GM19099 (cell line): ENCODE measurements around the gene RAB17.

ENCODE experiments used
- POLR2A ChIP-seq: IDR thresholded peaks from 3 replicates; pipeline ENCODE4 v1.6.1; 2011; ENCODE audit warnings: low read depth; ENCODE audit not compliant: insufficient read length; ENCODE audit errors: extremely low read depth

RAB17 gene

DNA sequence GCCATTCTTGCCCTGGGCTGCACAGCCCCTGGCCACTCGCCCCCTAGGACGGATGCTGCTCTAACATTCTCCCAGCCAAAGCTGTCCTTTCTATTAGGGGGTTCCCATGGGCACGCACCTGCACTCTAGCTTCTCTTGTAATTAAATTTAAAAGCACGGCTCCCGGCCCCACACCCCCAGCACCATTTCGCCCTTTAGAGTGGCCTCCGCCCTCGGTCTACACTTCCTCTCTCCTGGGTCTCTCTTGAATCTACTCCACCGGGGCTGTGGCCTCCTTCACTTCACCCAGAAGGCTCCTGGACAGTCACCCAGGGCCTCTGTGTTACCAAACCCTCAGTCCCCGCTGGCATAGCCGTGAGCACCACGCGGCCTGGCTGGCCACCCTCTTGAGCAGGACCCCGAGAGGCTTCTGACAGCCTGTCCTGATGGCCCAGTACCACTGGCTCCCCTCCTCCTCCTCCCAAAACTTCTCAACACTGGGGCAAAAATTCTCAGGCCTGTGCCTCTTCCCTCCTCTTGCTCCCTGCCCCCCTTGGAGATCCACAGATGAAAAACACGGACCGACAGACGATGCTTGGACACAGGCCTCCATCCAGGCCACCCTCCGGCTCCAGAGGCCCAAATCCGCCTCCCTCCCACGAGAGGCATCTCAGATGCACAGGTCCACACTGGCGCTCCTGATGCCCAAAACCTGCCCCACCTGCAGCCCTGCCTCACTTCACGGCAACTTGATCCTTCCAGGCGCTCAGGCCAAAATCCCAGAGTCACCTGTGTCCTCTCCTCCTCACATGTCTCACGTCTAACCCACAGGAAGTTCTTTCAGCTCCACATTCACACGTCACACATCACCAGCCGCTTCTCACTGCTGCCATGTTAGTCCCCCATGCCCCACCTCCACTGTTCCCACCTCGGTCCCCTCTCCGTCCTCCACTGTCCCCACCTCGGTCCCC, 6.9 kb upstream of the RAB17 start:
- no peak for TF ChIP-seq POLR2A

DNA sequence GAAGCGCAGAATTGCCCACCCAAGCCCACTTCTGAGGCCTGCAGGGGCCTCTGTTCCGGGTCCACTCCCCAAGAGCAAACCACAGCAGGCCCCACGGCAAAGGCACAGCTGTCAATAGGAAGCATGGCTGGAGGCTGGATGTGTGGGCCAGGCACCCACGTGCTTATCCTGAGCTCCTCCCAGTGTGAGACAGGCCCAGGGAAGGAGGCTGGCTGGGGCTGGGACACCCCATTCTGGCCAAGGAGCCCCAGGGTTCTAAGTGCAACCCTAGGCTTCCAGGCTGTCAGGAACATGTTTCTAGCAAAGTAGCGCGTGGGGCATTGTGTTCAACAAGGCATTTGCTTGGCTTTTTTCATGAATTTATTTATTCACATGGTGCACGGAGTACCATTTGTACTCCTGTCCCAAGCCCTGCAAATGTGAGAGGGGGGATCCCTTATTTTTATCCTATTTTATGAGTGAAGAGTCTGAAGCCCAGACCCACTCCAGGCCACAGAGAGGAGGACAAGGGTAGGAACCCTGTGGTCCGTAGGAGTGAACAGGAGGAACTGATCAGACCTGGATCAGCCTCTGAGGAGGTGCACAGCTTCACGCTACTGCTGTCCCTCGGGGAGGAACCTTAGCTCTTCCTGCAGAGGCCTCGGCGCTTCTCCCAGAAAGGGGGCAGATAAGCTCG, 6.1 kb upstream of the RAB17 start:
- TF ChIP-seq POLR2A = no peak

DNA sequence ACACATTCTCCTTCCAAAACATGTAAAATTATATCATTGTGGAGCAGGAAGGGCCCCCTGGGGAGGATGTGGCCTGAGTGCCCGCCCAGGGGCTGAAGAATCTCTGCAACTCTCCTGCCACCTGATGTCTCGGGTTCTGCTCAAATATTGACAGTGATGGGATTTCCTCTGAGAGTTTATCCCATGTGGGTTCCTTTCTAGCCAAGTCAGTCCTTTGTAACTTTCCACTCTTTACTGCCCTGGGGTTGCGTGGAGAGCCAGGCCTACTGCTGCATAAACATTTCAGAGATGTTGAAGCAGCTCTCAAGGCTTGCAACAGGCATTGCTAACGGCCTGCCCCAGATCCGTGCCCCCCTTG, 4.0 kb upstream of the RAB17 start:
- TF ChIP-seq POLR2A = no peak

DNA sequence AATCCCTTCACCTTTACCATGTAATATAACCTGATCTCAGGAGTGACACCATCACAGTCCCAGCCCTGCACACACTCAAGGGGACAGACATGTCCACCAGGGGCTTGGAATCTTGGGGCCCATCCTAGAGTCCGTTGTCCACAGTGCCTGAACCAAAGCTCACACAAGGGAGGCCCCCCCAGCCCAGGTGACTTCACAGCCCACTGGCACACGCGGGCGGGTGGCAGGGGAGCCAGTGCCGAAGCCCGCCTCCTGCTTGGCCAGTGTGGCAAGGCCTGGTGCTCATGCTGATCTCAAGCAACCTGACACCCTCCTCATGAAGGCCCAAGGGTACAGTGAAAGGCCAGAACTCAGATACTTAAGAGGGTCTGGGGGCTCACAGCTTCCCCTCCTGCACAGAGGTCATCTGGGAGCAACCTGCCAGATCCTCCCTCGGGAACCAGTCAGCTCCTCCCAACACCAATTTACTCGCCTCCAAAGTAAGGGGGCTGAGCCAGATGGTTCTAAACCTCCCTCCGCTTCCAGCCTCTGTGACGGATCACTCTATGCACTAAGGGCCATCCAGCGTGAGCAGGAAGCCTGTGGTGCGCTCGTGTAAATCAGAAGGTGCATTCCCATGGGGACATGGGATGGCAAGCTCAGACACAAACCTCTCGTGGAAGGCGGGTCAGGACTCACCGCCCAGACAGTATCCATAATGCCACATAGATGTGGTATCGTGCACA, 3.2 kb upstream of the RAB17 start:
- no peak for TF ChIP-seq POLR2A

DNA sequence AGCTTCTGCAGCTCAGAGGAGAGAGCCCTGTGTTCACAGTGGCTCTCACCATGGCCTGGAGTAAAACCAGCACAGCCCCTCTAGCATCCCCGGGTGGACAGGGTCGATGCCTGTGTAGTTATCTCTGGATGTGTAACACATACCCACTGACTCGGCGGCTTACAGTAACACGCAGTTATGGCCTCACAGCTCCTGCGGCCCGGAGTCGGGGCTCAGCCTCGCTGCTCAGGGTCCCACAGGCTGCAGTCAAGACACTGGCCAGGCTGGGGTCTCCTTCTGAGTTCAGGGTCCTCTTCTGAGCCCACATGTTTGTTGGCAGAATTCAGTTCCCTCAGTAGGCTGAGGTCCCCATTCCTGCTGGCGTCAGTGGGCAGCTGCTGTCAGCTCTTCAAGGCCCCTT, 2.5 kb upstream of the RAB17 start:
- TF ChIP-seq POLR2A = no peak

DNA sequence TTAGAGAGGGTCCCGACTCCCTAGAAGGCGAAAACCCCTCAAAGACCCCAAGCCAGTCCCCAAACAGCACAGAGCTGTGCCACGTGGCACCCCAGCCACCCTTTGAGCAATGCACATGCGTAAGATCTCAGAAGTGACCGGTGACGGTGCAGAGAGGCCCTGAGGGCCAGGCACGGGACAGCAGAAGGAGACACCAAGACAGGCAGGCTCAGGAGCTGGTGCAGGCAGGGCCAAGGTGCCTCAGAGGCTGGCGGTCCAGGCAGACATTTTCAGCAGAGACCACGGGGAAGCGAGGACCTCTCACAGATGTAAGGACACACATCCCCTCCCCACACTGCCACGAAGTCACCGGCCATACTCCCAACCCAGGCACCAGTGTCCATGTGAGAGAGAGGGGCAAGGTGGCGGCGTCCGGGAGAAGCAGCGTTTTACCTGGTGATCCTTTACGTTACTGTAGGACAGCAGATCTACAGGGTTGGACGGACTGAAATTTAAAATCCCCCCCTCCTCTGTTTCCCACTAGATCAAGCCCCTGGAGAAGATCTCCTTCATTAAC, 2.0 kb upstream of the RAB17 start:
- no peak for TF ChIP-seq POLR2A

DNA sequence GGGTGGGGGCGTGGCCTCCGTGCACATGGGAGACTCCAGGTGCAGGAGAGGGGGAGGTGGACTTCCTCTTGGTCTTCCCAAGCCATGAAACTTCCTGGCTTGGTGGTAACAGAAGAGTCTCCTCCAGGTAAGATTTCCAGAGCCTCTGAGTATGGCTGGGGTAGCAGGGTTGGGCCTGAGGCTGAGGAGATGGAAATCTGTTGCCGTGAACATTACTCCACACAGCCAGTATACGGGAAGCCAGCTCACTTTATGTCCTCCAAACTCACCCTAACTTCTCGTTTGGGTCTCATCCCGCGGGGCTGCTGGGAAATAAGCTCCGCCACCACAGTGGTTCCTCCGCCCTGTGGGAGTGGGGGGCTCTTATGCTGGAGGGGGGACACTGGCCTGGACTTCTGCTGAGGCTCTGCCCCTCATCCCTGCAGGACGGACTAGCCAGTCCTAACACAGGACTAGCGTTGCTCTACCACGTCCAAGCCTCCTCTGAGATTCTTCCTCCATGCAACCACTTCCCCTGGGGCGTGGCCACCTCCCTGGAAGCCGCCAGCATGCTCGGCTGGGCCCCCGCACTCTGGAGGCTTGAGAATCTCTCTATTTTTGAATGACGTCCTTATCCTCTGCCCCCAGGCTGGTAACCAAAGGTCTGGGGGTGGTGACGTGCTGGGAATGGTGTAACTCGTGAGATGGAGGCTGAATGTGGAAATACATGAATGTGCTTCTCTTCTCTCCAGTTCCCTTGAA, 777 bp upstream of the RAB17 start:
- no peak for TF ChIP-seq POLR2A

DNA sequence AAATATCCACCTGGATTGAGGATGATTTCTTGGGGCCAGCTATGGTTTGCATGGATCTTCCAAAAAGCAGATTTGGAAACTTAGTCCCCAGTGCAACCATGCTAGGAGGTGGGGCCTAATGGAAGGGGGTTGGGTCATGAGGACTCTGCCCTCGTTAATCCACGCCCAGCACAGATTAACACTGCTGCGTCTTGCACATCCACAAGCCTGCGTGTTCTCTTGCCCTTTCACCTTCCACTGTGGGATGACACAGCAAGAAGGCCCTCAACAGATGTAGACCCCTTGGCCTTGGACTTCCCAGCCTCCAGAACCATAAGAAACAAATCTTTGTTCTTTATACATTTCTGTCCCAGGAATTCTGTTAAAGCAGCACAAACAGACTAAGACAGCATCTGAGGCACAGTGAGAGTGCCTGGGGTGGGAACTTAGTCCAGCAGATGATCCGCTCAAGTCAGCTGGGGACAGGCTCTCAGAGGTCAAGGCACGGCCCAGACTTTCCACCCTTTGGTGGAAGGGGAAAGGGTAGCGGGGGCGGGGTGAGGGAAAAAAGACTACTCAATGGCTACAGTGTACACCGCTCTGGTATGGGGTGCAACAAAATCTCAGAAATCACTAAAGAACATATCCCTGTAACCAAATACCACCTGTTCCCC, 2.4 kb downstream of the RAB17 start:
- TF ChIP-seq POLR2A = no peak

DNA sequence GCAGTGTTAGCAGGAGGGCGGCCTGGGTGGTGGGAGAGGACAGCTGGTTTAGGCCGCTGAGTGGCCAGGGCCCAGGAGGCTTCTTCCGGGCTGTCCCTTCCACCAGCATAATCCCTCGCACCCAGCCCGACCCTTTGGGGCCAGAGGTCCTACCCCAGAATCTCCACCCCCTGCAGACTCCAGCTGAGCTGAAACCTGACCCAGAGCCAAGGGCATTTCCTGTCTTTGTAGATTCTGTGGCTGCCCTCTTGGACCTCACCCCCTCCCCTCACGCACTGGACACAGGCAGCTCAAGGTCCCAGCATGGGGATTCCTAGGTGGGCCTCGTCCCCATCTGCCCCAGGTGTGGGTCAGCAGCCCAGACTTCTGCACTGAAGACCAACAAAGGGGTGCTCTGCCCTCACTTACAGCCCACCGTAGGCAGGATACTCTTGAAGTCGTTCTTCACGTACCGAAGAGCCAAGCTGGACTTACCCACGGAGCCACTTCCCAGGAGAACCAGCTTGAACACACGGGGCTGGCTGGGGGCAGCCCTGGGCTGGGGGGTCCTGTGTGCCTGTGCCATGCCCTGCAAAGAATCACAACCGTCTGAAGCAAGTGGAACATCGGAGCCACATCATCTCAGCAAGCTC, 4.8 kb downstream of the RAB17 start:
- TF ChIP-seq POLR2A = no peak

DNA sequence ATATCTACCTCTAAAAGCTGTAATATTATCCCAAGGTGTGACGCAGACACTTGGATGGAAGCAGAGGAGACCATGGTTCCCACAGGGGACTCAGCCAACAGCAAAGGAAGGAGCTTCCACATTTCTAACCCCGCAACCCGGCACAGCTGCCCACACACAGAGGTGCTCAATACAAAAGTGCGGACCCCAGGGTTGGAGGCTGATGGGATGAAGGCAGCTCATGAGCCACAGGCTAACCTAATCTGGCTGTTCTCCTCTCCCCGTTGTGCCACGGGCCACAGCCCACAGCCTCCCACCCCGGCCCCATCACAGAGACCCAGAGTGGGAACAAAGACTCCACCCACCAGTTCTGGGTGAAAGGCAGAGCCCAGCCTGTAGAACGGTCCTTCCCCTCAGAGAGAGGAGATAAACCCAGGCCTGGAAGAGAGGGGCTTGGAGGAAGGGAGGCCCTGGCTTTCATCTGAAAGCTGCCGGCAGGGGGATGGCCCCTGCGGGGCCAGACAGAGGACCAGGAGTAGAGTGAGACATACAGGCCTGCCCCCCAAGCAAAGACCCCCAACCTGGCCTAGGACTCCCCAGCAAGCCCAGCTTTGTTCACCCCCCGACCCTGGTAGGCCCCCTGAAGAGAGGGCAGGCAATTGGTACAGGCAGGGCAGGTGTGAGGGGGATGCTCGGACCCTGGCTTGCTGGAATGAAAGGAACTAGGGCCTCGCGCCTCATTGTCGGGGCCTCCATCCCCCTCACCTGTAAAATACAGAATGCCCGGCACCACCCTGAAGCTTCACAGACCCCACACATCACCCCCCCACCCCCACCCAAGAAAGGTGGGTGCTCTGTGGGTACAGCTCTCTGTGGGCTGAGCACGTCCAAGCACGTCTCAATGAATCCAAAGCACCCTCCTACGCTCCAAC, 6.9 kb downstream of the RAB17 start:
- TF ChIP-seq POLR2A = no peak

DNA sequence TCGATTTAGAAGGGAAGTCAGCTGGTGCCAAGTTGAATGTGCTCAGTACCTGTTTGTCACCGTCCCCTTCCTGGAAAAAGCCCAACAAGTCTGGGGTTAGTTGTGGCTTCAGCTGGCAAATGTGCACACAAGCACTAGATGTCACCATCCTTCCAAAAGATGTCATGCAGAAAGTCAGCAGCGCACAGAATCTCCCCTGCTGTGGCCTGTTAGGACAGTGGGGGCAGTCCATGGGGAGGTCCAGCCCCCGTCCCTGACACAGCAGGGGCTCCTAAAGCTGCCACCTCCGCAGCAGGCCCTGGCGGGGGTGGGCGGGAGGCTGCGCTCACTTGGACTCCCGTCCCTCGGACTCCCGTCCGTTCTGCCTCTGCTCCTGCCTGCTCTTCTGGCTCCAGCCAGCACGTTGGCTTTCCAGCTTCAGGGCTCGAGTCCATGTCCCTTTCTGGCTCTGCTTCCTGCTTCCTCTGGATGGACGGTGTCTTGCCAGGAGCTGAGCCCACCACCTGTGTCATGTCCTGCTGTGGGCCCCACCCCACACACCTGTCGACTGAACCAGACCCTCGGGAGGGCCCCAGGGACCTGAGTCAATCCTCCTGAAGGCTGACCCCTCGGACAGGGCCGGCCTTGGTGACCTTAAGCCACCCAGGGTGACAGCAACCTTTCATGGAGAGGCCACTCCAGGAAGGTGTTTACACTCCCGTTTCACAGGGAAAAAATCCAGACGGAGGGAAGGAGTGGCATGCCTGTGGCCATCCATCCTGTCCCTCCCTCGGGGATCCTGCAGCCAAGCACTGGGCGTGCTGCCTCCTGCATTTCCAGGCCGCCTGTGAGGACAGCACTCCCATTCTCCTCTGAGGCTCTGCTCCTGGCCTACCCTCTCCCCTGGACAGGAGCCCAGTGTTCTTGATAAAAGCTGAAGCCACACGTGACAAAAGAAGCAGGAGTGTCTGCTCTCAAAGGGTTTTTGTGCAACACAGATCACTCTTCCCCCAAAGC, 8.5 kb downstream of the RAB17 start:
- no peak for TF ChIP-seq POLR2A

DNA sequence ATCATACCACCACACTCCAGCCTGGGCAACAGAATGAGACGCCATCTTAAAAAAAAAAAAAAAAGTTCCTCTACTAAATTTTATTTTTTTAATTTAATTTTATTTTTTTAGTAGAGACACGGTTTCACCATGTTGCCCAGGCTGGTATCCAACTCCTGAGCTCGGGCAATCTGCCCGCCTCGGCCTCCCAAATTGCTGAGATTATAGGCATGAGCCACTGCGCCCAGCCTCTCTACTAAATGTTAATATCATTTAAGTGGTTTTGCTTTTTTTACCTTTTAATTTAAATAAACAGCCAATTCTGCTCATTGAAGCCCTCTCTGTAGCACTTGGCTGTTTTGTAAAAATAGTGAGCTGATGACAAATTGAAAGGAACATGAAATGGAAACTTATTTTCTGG, 9.2 kb downstream of the RAB17 start:
- TF ChIP-seq POLR2A = no peak
